Lower leg skin (tissue), 3 donors: ENCODE measurements around the gene GRIK4.

Experiments
- CTCF ChIP-seq, 3 donors: fragments of 450-650 bp; IDR thresholded peaks; one replicate each; pipeline ENCODE4 v1.5.1; 2016; ENCODE audit warnings: antibody characterized with exemption in 3 of 3, mild to moderate bottlenecking in 3 of 3, moderate library complexity in 2 of 3
- POLR2A ChIP-seq, 2 donors: fragments of 450-650 bp; IDR thresholded peaks; one replicate each; pipeline ENCODE4 v1.6.1; 2016 to 2017; ENCODE audit warnings: antibody characterized with exemption in 2 of 2, mild to moderate bottlenecking in 1 of 2, moderate library complexity in 1 of 2

- TF ChIP-seq CTCF (IDR thresholded peaks at IDR 0.05), result no peak
- no peak for TF ChIP-seq POLR2A (IDR thresholded peaks at IDR 0.05)
These were observed 401.4 kb downstream of the GRIK4 start for GRCh38 chr11:120912915-120913314.
